Subcutaneous abdominal adipose tissue (tissue), 5 donors: ENCODE results near the gene HNRNPA2B1.
"Not testable (repeated sequence)": the region's sequence is repeated elsewhere in the genome, so short reads cannot be mapped to it uniquely, and the experiment has no call there.

ENCODE experiments used
- H3K27ac ChIP-seq: one replicate; pipeline ENCODE4 v1.7.0; 2013; ENCODE audit warnings: low read depth, mild to moderate bottlenecking, inconsistent platforms, low read length, moderate library complexity
- H3K27me3 ChIP-seq, 5 donors: one replicate each; pipeline ENCODE4 v1.7.0; 2013; ENCODE audit warnings: low read length in 5 of 5, inconsistent platforms in 1 of 5; ENCODE audit not compliant: control insufficient read depth in 5 of 5, insufficient read depth in 4 of 5
- H3K36me3 ChIP-seq, 5 donors: one replicate each; pipeline ENCODE4 v1.7.0; 2013; ENCODE audit warnings: low read length in 5 of 5; ENCODE audit not compliant: control insufficient read depth in 5 of 5, insufficient read depth in 5 of 5
- H3K4me1 ChIP-seq, 5 donors: one replicate each; pipeline ENCODE4 v1.7.0; 2013; ENCODE audit warnings: low read length in 5 of 5, mild to moderate bottlenecking in 3 of 5, moderate library complexity in 1 of 5; ENCODE audit not compliant: control insufficient read depth in 5 of 5, insufficient read depth in 5 of 5
- H3K4me3 ChIP-seq, 5 donors: one replicate each; pipeline ENCODE4 v1.7.0; 2013; ENCODE audit warnings: low read length in 5 of 5, low read depth in 1 of 5
- H3K9ac ChIP-seq, 5 donors: one replicate each; pipeline ENCODE4 v1.7.0; 2013; ENCODE audit warnings: low read length in 5 of 5, mild to moderate bottlenecking in 4 of 5, moderate library complexity in 3 of 5
- H3K9me3 ChIP-seq, 5 donors: one replicate each; pipeline ENCODE4 v1.7.0; 2013; ENCODE audit warnings: low read length in 5 of 5; ENCODE audit not compliant: control insufficient read depth in 5 of 5
- donor health status: healthy.
- donor health status: healthy.
- donor health status: healthy.
- donor health status: healthy.
- donor health status: healthy.

HNRNPA2B1 gene

GRCh38 chr7:26148307-26148700, 52.2 kb downstream of the HNRNPA2B1 start:
- not testable (repeated sequence) for H3K27me3 ChIP-seq, H3K4me3 ChIP-seq, H3K27ac ChIP-seq, H3K36me3 ChIP-seq, H3K9ac ChIP-seq, H3K9me3 ChIP-seq
- peaks cover 0 to 23% (median 12%) of the 10 kb centered on the region in 5 donors for H3K4me1 ChIP-seq

GRCh38 chr7:26147646-26148306, 52.8 kb downstream of the HNRNPA2B1 start:
- H3K36me3 ChIP-seq, H3K9me3 ChIP-seq, H3K9ac ChIP-seq, H3K4me3 ChIP-seq, H3K27ac ChIP-seq, H3K27me3 ChIP-seq: not testable (repeated sequence)
- peaks cover 0 to 19% (median 15%) of the 10 kb centered on the region in 5 donors for H3K4me1 ChIP-seq

- no peak overlapping the region for H3K27ac ChIP-seq
- H3K9me3 ChIP-seq = no peaks in the 10 kb centered on the region
- H3K4me1 ChIP-seq = peaks cover 0 to 23% (median 19%) of the 10 kb centered on the region in 5 donors
- no peak overlapping the region for H3K9ac ChIP-seq
- no peak overlapping the region for H3K4me3 ChIP-seq
- peaks cover 0 to 3% (median 0%) of the 10 kb centered on the region in 5 donors for H3K27me3 ChIP-seq
- no peaks in the 10 kb centered on the region for H3K36me3 ChIP-seq
Observed at GRCh38 chr7:26147030-26147429, 53.5 kb downstream of the HNRNPA2B1 start.

GRCh38 chr7:26145238-26145637, 55.3 kb downstream of the HNRNPA2B1 start:
- no peak overlapping the region for H3K27ac ChIP-seq
- H3K9me3 ChIP-seq = no peaks in the 10 kb centered on the region
- no peaks in the 10 kb centered on the region for H3K27me3 ChIP-seq
- no peak overlapping the region for H3K4me3 ChIP-seq
- H3K4me1 ChIP-seq = peaks cover 0 to 28% (median 21%) of the 10 kb centered on the region in 5 donors
- no peak overlapping the region for H3K9ac ChIP-seq
- no peaks in the 10 kb centered on the region for H3K36me3 ChIP-seq

- no peak overlapping the region for H3K4me3 ChIP-seq
- no peak overlapping the region for H3K27ac ChIP-seq
- peaks cover 0 to 28% (median 21%) of the 10 kb centered on the region in 5 donors for H3K4me1 ChIP-seq
- no peaks in the 10 kb centered on the region for H3K36me3 ChIP-seq
- no peaks in the 10 kb centered on the region for H3K27me3 ChIP-seq
- H3K9ac ChIP-seq = no peak overlapping the region
- no peaks in the 10 kb centered on the region for H3K9me3 ChIP-seq
Observed at GRCh38 chr7:26144184-26145080, 56.1 kb downstream of the HNRNPA2B1 start.

- no peaks in the 10 kb centered on the region for H3K9me3 ChIP-seq
- H3K27me3 ChIP-seq = no peaks in the 10 kb centered on the region
- H3K36me3 ChIP-seq = no peaks in the 10 kb centered on the region
- no peak overlapping the region for H3K9ac ChIP-seq
- no peak overlapping the region for H3K27ac ChIP-seq
- peaks cover 0 to 28% (median 21%) of the 10 kb centered on the region in 5 donors for H3K4me1 ChIP-seq
- H3K4me3 ChIP-seq = no peak overlapping the region
Observed at GRCh38 chr7:26143298-26144048, 57.1 kb downstream of the HNRNPA2B1 start.

- Histone ChIP-seq H3K9ac (no peak overlapping the region), H3K4me3 (no peak overlapping the region), H3K27me3 (no peaks in the 10 kb centered on the region), H3K4me1 (peaks cover 0 to 28% (median 21%) of the 10 kb centered on the region in 5 donors), H3K36me3 (no peaks in the 10 kb centered on the region), H3K27ac (no peak overlapping the region), H3K9me3 (no peaks in the 10 kb centered on the region)
Observed at GRCh38 chr7:26141077-26141476, 59.5 kb downstream of the HNRNPA2B1 start.

GRCh38 chr7:26140380-26140779, 60.2 kb downstream of the HNRNPA2B1 start:
- Histone ChIP-seq H3K9ac (no peak overlapping the region), H3K36me3 (no peaks in the 10 kb centered on the region), H3K4me3 (no peak overlapping the region), H3K27me3 (no peaks in the 10 kb centered on the region), H3K4me1 (peaks cover 0 to 28% (median 21%) of the 10 kb centered on the region in 5 donors), H3K27ac (no peak overlapping the region), H3K9me3 (peaks cover 0 to 5% (median 0%) of the 10 kb centered on the region in 5 donors)
